Esophagus squamous epithelium (tissue), 4 donors: ENCODE measurements around the gene SREBF2.

Experiments used
- CTCF ChIP-seq, 6 experiments: fragments of 450-650 bp in 4 of 6; fragments of 200-600 bp in 2 of 6; sonication (generic) in 2 of 6; IDR thresholded peaks; one replicate each; pipeline ENCODE4 v1.5.1; 2016 to 2019; ENCODE audit warnings: antibody characterized with exemption in 6 of 6, mild to moderate bottlenecking in 4 of 6, moderate library complexity in 4 of 6
- POLR2A ChIP-seq, 4 donors: fragments of 450-650 bp; IDR thresholded peaks; one replicate each; pipeline ENCODE4 v1.6.1; 2017; ENCODE audit warnings: antibody characterized with exemption in 4 of 4, mild to moderate bottlenecking in 4 of 4, moderate library complexity in 3 of 4

GRCh38 chr22:41885116-41885515 is 52.2 kb downstream of the SREBF2 start:
- TF ChIP-seq CTCF (IDR thresholded peaks at IDR 0.05) (no peak), POLR2A (IDR thresholded peaks at IDR 0.05) (no peak)
